OCI-LY1 (cell line): ENCODE measurements around the gene VWDE.

Experiments used
- H2AFZ ChIP-seq: fragments of 200-600 bp; sonication (generic), shearing (Covaris generic); 2 replicates; pipeline ENCODE4 v1.6.0; 2014; ENCODE audit warnings: antibody characterized with exemption, mild to moderate bottlenecking, low read length
- H3F3A ChIP-seq: fragments of 200-600 bp; sonication (generic), shearing (Covaris generic); 2 replicates; pipeline ENCODE4 v1.6.0; 2014; ENCODE audit warnings: mild to moderate bottlenecking, antibody characterized with exemption, low read length, moderate library complexity; ENCODE audit not compliant: insufficient read depth
- H3K27ac ChIP-seq: fragments of 200-600 bp; sonication (generic); 2 replicates; pipeline ENCODE4 v1.5.1; 2014; ENCODE audit warnings: low read length, mixed run types, mild to moderate bottlenecking, low read depth; ENCODE audit not compliant: poor library complexity, severe bottlenecking
- H3K27me3 ChIP-seq: fragments of 200-600 bp; sonication (generic); 2 replicates; pipeline ENCODE4 v1.6.0; 2014; ENCODE audit warnings: antibody characterized with exemption, mild to moderate bottlenecking, low read length, moderate library complexity; ENCODE audit not compliant: insufficient read depth
- H3K36me3 ChIP-seq: fragments of 200-600 bp; sonication (generic); 2 replicates; pipeline ENCODE4 v1.6.1; 2014; ENCODE audit warnings: mild to moderate bottlenecking, antibody characterized with exemption, low read length, moderate library complexity, mixed read lengths; ENCODE audit not compliant: insufficient read depth
- H3K4me1 ChIP-seq: fragments of 200-600 bp; sonication (generic); 2 replicates; pipeline ENCODE4 v1.5.1; 2014; ENCODE audit warnings: mild to moderate bottlenecking, low read length, moderate library complexity; ENCODE audit not compliant: insufficient read depth, severe bottlenecking
- H3K4me2 ChIP-seq: fragments of 200-600 bp; sonication (generic), shearing (Covaris generic); 2 replicates; pipeline ENCODE4 v1.6.1; 2014; ENCODE audit warnings: low read length
- H3K4me3 ChIP-seq: fragments of 200-600 bp; sonication (generic); 2 replicates; pipeline ENCODE4 v1.5.1; 2014; ENCODE audit warnings: low read length, low read depth, mild to moderate bottlenecking, mixed read lengths; ENCODE audit not compliant: poor library complexity, severe bottlenecking
- H3K79me2 ChIP-seq: fragments of 200-600 bp; shearing (Covaris generic); 2 replicates; pipeline ENCODE4 v1.6.1; 2016; ENCODE audit warnings: mixed run types, low read length, mixed read lengths; ENCODE audit not compliant: insufficient read depth
- H3K9ac ChIP-seq: fragments of 200-600 bp; sonication (generic), shearing (Covaris generic); 2 replicates; pipeline ENCODE4 v1.6.1; 2014; ENCODE audit warnings: mild to moderate bottlenecking, low read length, mixed read lengths
- H3K9me2 ChIP-seq: fragments of 200-600 bp; sonication (generic), shearing (Covaris generic); 2 replicates; pipeline ENCODE4 v1.6.1; 2014; ENCODE audit warnings: low read depth, mild to moderate bottlenecking, low read length, mixed read lengths
- H3K9me3 ChIP-seq: fragments of 200-600 bp; shearing (Covaris generic); 2 replicates; pipeline ENCODE4 v1.6.1; 2014; ENCODE audit warnings: low read length, mixed read lengths
- H4K20me1 ChIP-seq: fragments of 200-600 bp; sonication (generic), shearing (Covaris generic); 2 replicates; pipeline ENCODE4 v1.6.0; 2016; ENCODE audit warnings: mild to moderate bottlenecking, low read length; ENCODE audit not compliant: insufficient read depth
- CTCF ChIP-seq: fragments of 200-600 bp; sonication (generic), shearing (Covaris generic); IDR thresholded peaks from 2 replicates; pipeline ENCODE4 v1.5.1; 2017; ENCODE audit warnings: mild to moderate bottlenecking, antibody characterized with exemption, low read length, moderate library complexity, mixed read lengths
- EZH2 ChIP-seq: fragments of 200-600 bp; sonication (generic), shearing (Covaris generic); IDR thresholded peaks from 2 replicates; pipeline ENCODE4 v1.8.0; 2017; ENCODE audit warnings: borderline replicate concordance, mixed run types, mild to moderate bottlenecking, antibody characterized with exemption, low read length, moderate library complexity, mixed read lengths

VWDE gene

GRCh38 chr7:12294701-12295100, 109.0 kb downstream of the VWDE start:
- Histone ChIP-seq H3K9me3 (no peaks in the 10 kb centered on the region), H3F3A (no peaks in the 10 kb centered on the region), H2AFZ (no peak overlapping the region), H3K4me1 (no peaks in the 10 kb centered on the region), H3K36me3 (no peaks in the 10 kb centered on the region), H4K20me1 (no peaks in the 10 kb centered on the region), H3K4me3 (no peak overlapping the region), H3K27ac (no peak overlapping the region), H3K27me3 (no peaks in the 10 kb centered on the region), H3K79me2 (no peaks in the 10 kb centered on the region), H3K9ac (no peak overlapping the region), H3K9me2 (no peaks in the 10 kb centered on the region), H3K4me2 (no peak overlapping the region)
- no peak for TF ChIP-seq EZH2

DNA sequence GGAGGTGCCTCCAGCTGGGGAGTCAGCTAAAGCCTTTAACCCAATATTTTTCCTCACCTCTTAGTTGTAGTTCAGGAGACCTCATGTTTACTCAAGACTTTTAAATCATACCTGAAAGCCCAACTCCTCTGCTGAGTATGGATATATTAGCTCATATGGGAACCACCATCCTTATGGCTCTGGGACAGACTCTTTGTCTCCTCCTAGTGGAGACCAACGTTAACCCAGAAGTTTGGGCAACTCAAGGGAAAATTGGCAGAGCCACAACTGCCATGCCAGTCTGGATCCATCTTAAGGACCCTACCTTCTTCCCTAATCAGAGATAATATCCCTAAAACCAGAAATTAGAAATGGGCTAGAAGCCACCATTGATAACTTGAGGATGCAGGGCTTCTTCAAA, 111.8 kb downstream of the VWDE start:
- H3K79me2 ChIP-seq = no peaks in the 10 kb centered on the region
- no peaks in the 10 kb centered on the region for H3F3A ChIP-seq
- no peaks in the 10 kb centered on the region for H3K4me1 ChIP-seq
- no peaks in the 10 kb centered on the region for H3K36me3 ChIP-seq
- TF ChIP-seq CTCF = peak; percentile 50; the same call in 1 of the 2 replicates
- no peak for TF ChIP-seq EZH2
- H3K9me3 ChIP-seq = no peaks in the 10 kb centered on the region
- H3K9ac ChIP-seq = no peak overlapping the region
- H3K27me3 ChIP-seq = no peaks in the 10 kb centered on the region
- no peaks in the 10 kb centered on the region for H4K20me1 ChIP-seq
- H2AFZ ChIP-seq = no peak overlapping the region
- no peak overlapping the region for H3K4me3 ChIP-seq
- H3K9me2 ChIP-seq = no peaks in the 10 kb centered on the region
- no peak overlapping the region for H3K4me2 ChIP-seq
- H3K27ac ChIP-seq = no peak overlapping the region

GRCh38 chr7:12290761-12291160, 112.9 kb downstream of the VWDE start:
- Histone ChIP-seq H3K36me3 (no peaks in the 10 kb centered on the region), H2AFZ (no peak overlapping the region), H3K79me2 (no peaks in the 10 kb centered on the region), H3K4me1 (no peaks in the 10 kb centered on the region), H3K9me3 (no peaks in the 10 kb centered on the region), H4K20me1 (no peaks in the 10 kb centered on the region), H3K27me3 (no peaks in the 10 kb centered on the region), H3K4me3 (no peak overlapping the region), H3F3A (no peaks in the 10 kb centered on the region), H3K27ac (no peak overlapping the region), H3K9ac (no peak overlapping the region), H3K4me2 (no peak overlapping the region), H3K9me2 (no peaks in the 10 kb centered on the region)
- no peak for TF ChIP-seq CTCF
- no peak for TF ChIP-seq EZH2

DNA sequence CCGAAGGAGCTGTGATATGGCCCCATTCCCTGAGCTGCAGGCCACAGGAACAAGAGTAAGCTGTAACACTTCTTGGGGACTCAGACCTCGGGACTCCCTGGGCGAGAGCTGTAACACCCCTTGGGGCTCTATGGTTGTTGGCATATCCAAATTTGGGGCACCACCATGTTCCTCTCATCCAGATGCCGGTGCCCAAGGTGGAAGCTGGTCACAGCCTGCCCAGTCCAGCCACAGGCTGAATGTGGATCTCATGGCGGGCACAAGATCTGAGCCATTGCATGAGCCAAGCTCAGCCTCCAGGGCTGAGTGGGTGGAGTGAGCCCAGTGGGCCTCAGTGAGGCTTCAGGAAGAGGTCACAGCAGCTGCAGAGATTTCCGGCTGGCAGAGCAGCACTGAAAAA, 113.7 kb downstream of the VWDE start:
- Histone ChIP-seq H3K4me1 (no peaks in the 10 kb centered on the region), H3K27ac (no peak overlapping the region), H3K9me2 (no peaks in the 10 kb centered on the region), H3K9me3 (no peaks in the 10 kb centered on the region), H2AFZ (no peak overlapping the region), H3K27me3 (no peaks in the 10 kb centered on the region), H3K4me2 (no peak overlapping the region), H3K36me3 (no peaks in the 10 kb centered on the region), H3K9ac (no peak overlapping the region), H3F3A (no peaks in the 10 kb centered on the region), H3K4me3 (no peak overlapping the region), H3K79me2 (no peaks in the 10 kb centered on the region), H4K20me1 (no peaks in the 10 kb centered on the region)
- TF ChIP-seq EZH2 (no peak), CTCF (no peak)
